ENCODE measurements around the gene MAB21L3.

GRCh38 chr1:116138277-116138792 is 27.1 kb downstream of the MAB21L3 start:
- no peak for TF ChIP-seq POLR2AphosphoS5 (IDR thresholded peaks at IDR 0.05; ENCODE audit: insufficient read depth, low read depth, low read length)
- TF ChIP-seq CTCF (IDR thresholded peaks at IDR 0.05; ENCODE audit: extremely low read depth in 1 of 2, insufficient read depth in 1 of 2, low read depth in 1 of 2, low read length in 2 of 2) = no peak

All from endothelial cell of umbilical vein (primary cell).